GM12878 (cell line): ENCODE data around the gene EXD3. TPM values are rescaled to one million over a fixed set of nuclear protein-coding genes. Genes with fewer than 3 reads are reported as not detected.

ENCODE experiments used
- ATAC-seq: fragments of 200-7000 bp; cut with Tn5 transposase; 3 replicates; pipeline ENCODE4 v1.9.1; 2020; ENCODE audit warnings: mild to moderate bottlenecking, moderate library complexity
- BruUV-seq: library from RNA; stranded (reverse); fragments of 400-500 nt; replicated peaks from 2 replicates; lab custom pipeline; 2021; lab: Mats Ljungman, UMichigan
- CTCF ChIA-PET: fragments of 300-600 bp; sonication (Branson Sonifier 250); formaldehyde crosslinking; extraction: SDS; loops from one replicate; lab custom pipeline; 2021; ENCODE audit warnings: inconsistent platforms; lab: Yijun Ruan, JAX
- POLR2A ChIA-PET: fragments of 350-600 bp; formaldehyde crosslinking; extraction: SDS; loops from one replicate; lab custom pipeline; 2021; ENCODE audit warnings: inconsistent platforms; lab: Charles Lee
- RAD21 ChIA-PET: fragments of 300-600 bp; sonication (Branson Sonifier 250); formaldehyde crosslinking; loops from one replicate; lab custom pipeline; 2023; ENCODE audit warnings: antibody characterized with exemption; ENCODE audit not compliant: unreplicated experiment; lab: Charles Lee
- SMC1A ChIA-PET: fragments of 300-600 bp; sonication (Branson Sonifier 250); formaldehyde crosslinking; loops from one replicate; lab custom pipeline; 2023; ENCODE audit not compliant: unreplicated experiment, uncharacterized antibody; lab: Charles Lee
- DNase-seq: peaks from one replicate; pipeline ENCODE4 v3.0.0-alpha.2; 2011; ENCODE audit warnings: low read depth, low spot score
- FAIRE-seq: peaks from 3 replicates; lab custom pipeline; 2011; peaks lifted over from hg19 to GRCh38; lab: Jason Lieb, UNC
- H2AFZ ChIP-seq: 2 replicates; pipeline ENCODE4 v1.6.0; 2011; ENCODE audit warnings: low read depth, low read length, control low read depth; ENCODE audit not compliant: control insufficient read depth
- H3K27ac ChIP-seq: 2 replicates; pipeline ENCODE4 v1.5.1; 2011; ENCODE audit warnings: control low read depth; ENCODE audit not compliant: control insufficient read depth, insufficient read depth
- H3K27me3 ChIP-seq, 2 experiments: replicated peaks in 1 of 2; 2 replicates each; pipeline versions ENCODE4 v1.6.0 to v1.6.1; 2011; ENCODE audit warnings: low read length in 1 of 2; ENCODE audit not compliant: control insufficient read depth in 2 of 2, insufficient read depth in 2 of 2
- H3K36me3 ChIP-seq, 2 experiments: 2 replicates each; pipeline ENCODE4 v1.5.1; 2011; ENCODE audit warnings: low read length in 1 of 2; ENCODE audit not compliant: control insufficient read depth in 2 of 2, insufficient read depth in 2 of 2
- H3K4me1 ChIP-seq: 2 replicates; pipeline ENCODE4 v1.6.1; 2011; ENCODE audit warnings: mild to moderate bottlenecking, low read length, moderate library complexity, mixed read lengths; ENCODE audit not compliant: control insufficient read depth, insufficient read depth
- H3K4me2 ChIP-seq: 2 replicates; pipeline ENCODE4 v1.6.0; 2011; ENCODE audit warnings: control low read depth; ENCODE audit not compliant: control insufficient read depth, insufficient read depth
- H3K4me3 ChIP-seq: fragments of 200-600 bp; sonication (generic); 2 replicates; pipeline ENCODE4 v1.5.1; 2016
- H3K79me2 ChIP-seq: 2 replicates; pipeline ENCODE4 v1.6.0; 2011; ENCODE audit warnings: low read length; ENCODE audit not compliant: control insufficient read depth, insufficient read depth
- H3K9ac ChIP-seq: 2 replicates; pipeline ENCODE4 v1.8.0; 2011; ENCODE audit warnings: low read length, control low read depth, mixed read lengths; ENCODE audit not compliant: control insufficient read depth, insufficient read depth
- H3K9me3 ChIP-seq: replicated peaks from 3 replicates; pipeline ENCODE4 v1.5.1; 2011; ENCODE audit warnings: mild to moderate bottlenecking, low read length; ENCODE audit not compliant: control insufficient read depth, insufficient read depth
- H4K20me1 ChIP-seq: 2 replicates; pipeline ENCODE4 v1.6.0; 2011; ENCODE audit not compliant: control insufficient read depth, insufficient read depth
- CBX5 ChIP-seq: sonication (generic); IDR thresholded peaks from 2 replicates; pipeline ENCODE4 v1.6.1; 2016; ENCODE audit warnings: low read depth, moderate library complexity, mild to moderate bottlenecking, inconsistent platforms
- FOXK2 ChIP-seq: fragments of 450-650 bp; IDR thresholded peaks from 2 replicates; pipeline ENCODE4 v1.6.1; 2017; ENCODE audit warnings: mild to moderate bottlenecking, moderate library complexity
- KDM1A ChIP-seq: fragments of 200-600 bp; sonication (generic); IDR thresholded peaks from 2 replicates; pipeline ENCODE4 v1.6.1; 2016; ENCODE audit warnings: borderline replicate concordance
- POLR2A ChIP-seq: IDR thresholded peaks from 2 replicates; pipeline ENCODE4 v1.6.1; 2011; ENCODE audit warnings: low read depth, mild to moderate bottlenecking, low read length
- RAD51 ChIP-seq: fragments of 450-650 bp; IDR thresholded peaks from 2 replicates; pipeline ENCODE4 v1.6.1; 2016; ENCODE audit warnings: moderate library complexity, mild to moderate bottlenecking, inconsistent platforms
- SIX5 ChIP-seq: IDR thresholded peaks from 2 replicates; pipeline ENCODE4 v1.6.1; 2011; ENCODE audit warnings: mild to moderate bottlenecking, low read depth, low read length, moderate library complexity; ENCODE audit not compliant: severe bottlenecking
- TARDBP ChIP-seq: IDR thresholded peaks from 2 replicates; pipeline ENCODE4 v1.6.1; 2016; ENCODE audit warnings: borderline replicate concordance
- whole genome bisulfite sequencing: methylation state at CpG from one replicate; pipeline ENCODE4 v1.1.6; 2016; ENCODE audit warnings: low lambda C conversion rate; ENCODE audit not compliant: insufficient replicate concordance, insufficient coverage; ENCODE audit errors: missing lambda C conversion rate; 5-methylcytosine and 5-hydroxymethylcytosine counted together
- in situ Hi-C: fragments of 300-500 bp; cut with MboI; formaldehyde crosslinking; loops from 9 replicates; pipeline ENCODE4 v1.14.3; 2018; ENCODE audit warnings: mixed read lengths
- intact Hi-C: fragments of 100-400 bp; cut with micrococcal nuclease; formaldehyde crosslinking; loops from one replicate; pipeline ENCODE4 v1.14.2; 2022; ENCODE audit not compliant: unreplicated experiment
- polyA plus RNA-seq, 11 experiments: library from polyadenylated mRNA; depleted of rRNA in 4 of 11; unstranded in 6 of 11; stranded (reverse) in 5 of 11; fragments of >200 nt; fragmentation: Nextera tagmentation in 4 of 11; fragmentation: Illumina TruSeq in 1 of 11; extraction: Ambion mirVana in 4 of 11; extraction: Trizol in 1 of 11; gene quantifications; 1 replicate in 1 of 11; 2 replicates in 10 of 11; pipeline versions ENCODE4 v1.2.1 to v1.2.3, GENCODE V29; 2011 to 2016; ENCODE audit warnings: inconsistent platforms in 2 of 11, missing spikeins in 2 of 11, low read depth in 1 of 11
- total RNA-seq, 4 experiments: library from RNA; depleted of rRNA in 3 of 4; stranded (reverse); fragments of >200 nt in 3 of 4; fragmentation: Illumina TruSeq in 1 of 4; extraction: Trizol in 1 of 4; gene quantifications; 2 replicates each; pipeline versions ENCODE4 v1.2.1 to v1.2.3, GENCODE V29; 2013 to 2021
- TF ChIP-seq, protein P1 (sequence below): IDR thresholded peaks from 2 replicates; pipeline ENCODE4 v1.6.1; 2012; ENCODE audit warnings: improper control_type of control experiment, low read depth, low read length; ENCODE audit not compliant: insufficient replicate concordance

The EXD3 gene
- total and polyA plus RNA-seq, 10 of the 15 experiments (the other 5 are each of a cell fraction or from before 2014, with no cell fraction given), result 0.21 to 7.1 (median 3.6) TPM

DNA sequence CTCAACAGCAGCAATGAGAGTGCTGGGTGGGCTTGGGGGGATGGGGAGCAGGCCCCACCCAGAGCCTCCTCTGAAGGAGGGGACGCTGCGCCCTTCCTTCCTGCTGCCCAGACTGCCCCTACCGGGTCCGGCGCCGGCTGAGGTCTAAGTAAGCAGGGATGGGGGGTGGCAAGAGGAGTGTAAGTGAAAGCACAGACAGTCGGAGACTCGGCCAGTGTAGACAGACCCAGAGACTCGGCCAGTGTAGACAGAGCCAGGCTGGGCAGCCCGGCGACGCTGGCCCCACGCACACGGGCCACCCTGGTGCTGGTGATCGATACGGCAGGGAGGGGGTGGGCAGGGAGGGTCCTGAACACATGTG is 25.6 kb upstream of the EXD3 start:
- no peaks in the 10 kb centered on the region for H3K36me3 ChIP-seq
- no peak for DNase-seq
- intact Hi-C loops (no loop called here), in situ Hi-C loops (loop anchor here (5.0 kb wide), 1 partner anchor 156 kb away; no protein-coding TSS in a partner anchor)
- H4K20me1 ChIP-seq, result no peaks in the 10 kb centered on the region
- TF ChIP-seq SIX5 (no peak), KDM1A (no peak)
- ChIA-PET CTCF (no interaction called here), POLR2A (interaction anchor here (1.0 kb wide), 1 partner anchor 25 kb away, joined by 3 read pairs; the partner anchor contains the start of genes EXD3 and NOXA1), RAD21 (no interaction called here), SMC1A (no interaction called here)
- no peak overlapping the region for H3K4me3 ChIP-seq
- no peak overlapping the region for H3K27ac ChIP-seq
- no peaks in the 10 kb centered on the region for H3K9me3 ChIP-seq
- WGBS, result 81% methylated on average over 14 of the region's 16 CpGs
- no peak overlapping the region for H2AFZ ChIP-seq
- BruUV-seq, result no TSS peak
- no peak overlapping the region for H3K4me2 ChIP-seq
- FAIRE-seq, result no peak
- peaks cover 8% of the 10 kb centered on the region for H3K4me1 ChIP-seq
- H3K79me2 ChIP-seq, result no peaks in the 10 kb centered on the region
- ATAC-seq, result no peak
- no peaks in the 10 kb centered on the region for H3K27me3 ChIP-seq
- H3K9ac ChIP-seq, result no peak overlapping the region

DNA sequence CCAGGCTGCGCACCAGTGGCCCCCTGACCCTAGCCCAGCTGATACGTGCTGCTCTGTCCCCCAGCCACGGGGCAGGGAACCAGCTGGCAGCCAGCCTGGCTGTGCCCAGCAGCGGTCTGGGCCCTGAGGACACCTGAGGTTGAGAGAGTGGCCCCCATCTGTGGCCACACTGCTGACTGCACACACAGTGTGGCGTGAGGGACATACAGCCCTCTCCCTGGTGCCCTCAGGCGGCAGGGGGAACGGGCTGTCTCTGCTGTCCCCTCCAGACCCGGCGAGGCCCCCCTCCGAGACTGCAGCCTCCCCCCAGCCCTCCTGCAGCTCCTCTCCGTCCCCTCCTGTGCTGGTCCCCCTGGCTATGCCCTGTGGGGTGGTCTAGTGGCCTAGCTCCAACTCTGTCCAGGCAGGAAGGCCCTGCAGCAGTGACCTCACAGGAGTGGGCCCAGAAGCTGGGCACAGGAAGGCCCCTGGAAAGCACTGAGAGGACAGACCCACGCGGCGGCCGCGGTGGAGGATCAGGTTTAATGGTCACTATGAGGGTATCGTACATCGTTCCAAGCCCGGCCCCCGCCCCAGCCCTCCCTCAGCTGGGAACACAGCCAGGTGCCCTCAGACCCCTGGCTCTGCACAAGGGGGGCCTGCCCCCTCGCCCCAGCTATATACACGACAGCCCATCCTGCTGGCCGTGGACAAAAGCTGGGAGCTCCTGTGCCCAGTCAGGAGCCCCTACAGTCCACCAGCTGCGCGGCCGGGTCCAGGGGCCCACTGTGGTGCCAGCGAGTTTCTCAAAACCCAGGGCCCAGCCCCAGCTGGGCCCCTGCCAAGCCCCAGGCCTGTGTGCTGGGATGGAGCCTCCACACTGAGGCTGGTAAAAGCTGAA is 25.0 kb upstream of the EXD3 start:
- intact Hi-C loops, result no loop called here
- FAIRE-seq (no peak), ATAC-seq (no peak), DNase-seq (no peak)
- no peak for TF ChIP-seq RAD51
- TF ChIP-seq, protein P1, sequence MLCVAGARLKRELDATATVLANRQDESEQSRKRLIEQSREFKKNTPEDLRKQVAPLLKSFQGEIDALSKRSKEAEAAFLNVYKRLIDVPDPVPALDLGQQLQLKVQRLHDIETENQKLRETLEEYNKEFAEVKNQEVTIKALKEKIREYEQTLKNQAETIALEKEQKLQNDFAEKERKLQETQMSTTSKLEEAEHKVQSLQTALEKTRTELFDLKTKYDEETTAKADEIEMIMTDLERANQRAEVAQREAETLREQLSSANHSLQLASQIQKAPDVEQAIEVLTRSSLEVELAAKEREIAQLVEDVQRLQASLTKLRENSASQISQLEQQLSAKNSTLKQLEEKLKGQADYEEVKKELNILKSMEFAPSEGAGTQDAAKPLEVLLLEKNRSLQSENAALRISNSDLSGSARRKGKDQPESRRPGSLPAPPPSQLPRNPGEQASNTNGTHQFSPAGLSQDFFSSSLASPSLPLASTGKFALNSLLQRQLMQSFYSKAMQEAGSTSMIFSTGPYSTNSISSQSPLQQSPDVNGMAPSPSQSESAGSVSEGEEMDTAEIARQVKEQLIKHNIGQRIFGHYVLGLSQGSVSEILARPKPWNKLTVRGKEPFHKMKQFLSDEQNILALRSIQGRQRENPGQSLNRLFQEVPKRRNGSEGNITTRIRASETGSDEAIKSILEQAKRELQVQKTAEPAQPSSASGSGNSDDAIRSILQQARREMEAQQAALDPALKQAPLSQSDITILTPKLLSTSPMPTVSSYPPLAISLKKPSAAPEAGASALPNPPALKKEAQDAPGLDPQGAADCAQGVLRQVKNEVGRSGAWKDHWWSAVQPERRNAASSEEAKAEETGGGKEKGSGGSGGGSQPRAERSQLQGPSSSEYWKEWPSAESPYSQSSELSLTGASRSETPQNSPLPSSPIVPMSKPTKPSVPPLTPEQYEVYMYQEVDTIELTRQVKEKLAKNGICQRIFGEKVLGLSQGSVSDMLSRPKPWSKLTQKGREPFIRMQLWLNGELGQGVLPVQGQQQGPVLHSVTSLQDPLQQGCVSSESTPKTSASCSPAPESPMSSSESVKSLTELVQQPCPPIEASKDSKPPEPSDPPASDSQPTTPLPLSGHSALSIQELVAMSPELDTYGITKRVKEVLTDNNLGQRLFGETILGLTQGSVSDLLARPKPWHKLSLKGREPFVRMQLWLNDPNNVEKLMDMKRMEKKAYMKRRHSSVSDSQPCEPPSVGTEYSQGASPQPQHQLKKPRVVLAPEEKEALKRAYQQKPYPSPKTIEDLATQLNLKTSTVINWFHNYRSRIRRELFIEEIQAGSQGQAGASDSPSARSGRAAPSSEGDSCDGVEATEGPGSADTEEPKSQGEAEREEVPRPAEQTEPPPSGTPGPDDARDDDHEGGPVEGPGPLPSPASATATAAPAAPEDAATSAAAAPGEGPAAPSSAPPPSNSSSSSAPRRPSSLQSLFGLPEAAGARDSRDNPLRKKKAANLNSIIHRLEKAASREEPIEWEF, result no peak
- TF ChIP-seq POLR2A, result peak; percentile 41; the same call in 1 of the 2 replicates
- TF ChIP-seq TARDBP, result no peak
- TF ChIP-seq FOXK2, result no peak
- no peak for TF ChIP-seq CBX5
- POLR2A ChIA-PET, result interaction anchor here (1.0 kb wide), 1 partner anchor 25 kb away, joined by 3 read pairs; the partner anchor contains the start of genes EXD3 and NOXA1
- no peak overlapping the region for H3K27ac ChIP-seq
- no peak overlapping the region for H2AFZ ChIP-seq
- H3K9ac ChIP-seq, result no peak overlapping the region
- H4K20me1 ChIP-seq, result no peaks in the 10 kb centered on the region
- H3K36me3 ChIP-seq, result no peaks in the 10 kb centered on the region
- no peak overlapping the region for H3K4me2 ChIP-seq
- RAD21 ChIA-PET, result no interaction called here
- H3K4me3 ChIP-seq, result no peak overlapping the region
- no peaks in the 10 kb centered on the region for H3K27me3 ChIP-seq
- CTCF ChIA-PET, result no interaction called here
- H3K79me2 ChIP-seq, result no peaks in the 10 kb centered on the region
- peaks cover 8% of the 10 kb centered on the region for H3K4me1 ChIP-seq
- no TSS peak for BruUV-seq
- no peaks in the 10 kb centered on the region for H3K9me3 ChIP-seq
- WGBS, result 92% methylated on average over 24 of the region's 27 CpGs
- in situ Hi-C loops, result loop anchor here (5.0 kb wide), 1 partner anchor 156 kb away; no protein-coding TSS in a partner anchor
- SMC1A ChIA-PET, result no interaction called here
